ENCODE data around the gene OPRM1. TPM values are rescaled to one million over a fixed set of nuclear protein-coding genes. Genes with fewer than 3 reads are reported as not detected.
"Not testable (repeated sequence)": the region's sequence is repeated elsewhere in the genome, so short reads cannot be mapped to it uniquely, and the experiment has no call there.

The OPRM1 gene
- total and polyA plus RNA-seq, 4 experiments from 2014 or later = not detected

DNA sequence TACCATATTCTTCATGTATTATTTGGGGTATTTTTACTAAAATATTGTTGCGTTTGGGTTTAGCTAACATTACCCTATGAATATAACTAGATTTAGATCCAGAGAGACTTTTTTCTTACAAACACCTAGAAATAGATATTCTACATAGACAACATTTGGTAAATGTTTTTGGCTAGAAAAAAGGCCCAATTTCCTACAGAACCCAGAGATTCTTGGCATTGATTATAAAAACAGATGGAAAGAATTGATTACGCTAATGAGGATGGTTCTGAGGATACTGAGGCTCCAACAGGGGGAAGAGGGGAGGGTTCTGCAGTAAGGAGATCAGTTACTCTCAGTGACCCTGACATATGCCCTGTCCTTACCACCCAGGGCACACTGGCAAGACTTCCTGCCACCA lies 194.3 kb downstream of the OPRM1 start:
- no peaks in the 10 kb centered on the region for H3K36me3 ChIP-seq (ENCODE audit: insufficient read depth, low read length)
- intact Hi-C loops (cut with micrococcal nuclease) = loop anchor here (2.0 to 5.0 kb wide), 2 partner anchors 15 to 34 kb away; no protein-coding TSS in a partner anchor
- Mint-ChIP-seq H3K36me3 (peaks cover 11 to 36% of the 10 kb centered on the region in 2 donors), H3K4me1 (peaks cover 63 to 84% (median 72%) of the 10 kb centered on the region in 4 donors), H3K27me3 (no peaks in the 10 kb centered on the region), H3K4me3 (peak overlapping the region in 7 of 8 donors; percentile 1 to 69 (median 40)), H3K9me3 (no peaks in the 10 kb centered on the region), H3K27ac (peak overlapping the region; percentile 52 to 93 (median 86))
- CTCF ChIA-PET (ENCODE audit: partially characterized antibody) = interaction anchor here (0.9 to 6.0 kb wide), 6 partner anchors 10 to 79 kb away, joined by 3 to 40 read pairs (median 10); no protein-coding TSS in a partner anchor
- DNase-seq = no peak
- peaks cover 81% of the 10 kb centered on the region for H3K4me1 ChIP-seq (ENCODE audit: insufficient read depth, low read length)
- H3K9me3 ChIP-seq (ENCODE audit: control insufficient read depth in 1 of 2, low read length in 2 of 2) = no peaks in the 10 kb centered on the region
- H3K27me3 ChIP-seq (ENCODE audit: insufficient read depth, low read length) = no peaks in the 10 kb centered on the region
- POLR2A ChIA-PET (ENCODE audit: partially characterized antibody) = interaction anchor here (1.2 to 4.0 kb wide), 5 partner anchors 10 to 70 kb away, joined by 3 to 93 read pairs (median 5); no protein-coding TSS in a partner anchor
- H3K4me3 ChIP-seq (ENCODE audit: low read length in 2 of 2) = no peak overlapping the region
- H3K27ac ChIP-seq (ENCODE audit: low read depth, low read length) = peak overlapping the region; percentile 18

DNA sequence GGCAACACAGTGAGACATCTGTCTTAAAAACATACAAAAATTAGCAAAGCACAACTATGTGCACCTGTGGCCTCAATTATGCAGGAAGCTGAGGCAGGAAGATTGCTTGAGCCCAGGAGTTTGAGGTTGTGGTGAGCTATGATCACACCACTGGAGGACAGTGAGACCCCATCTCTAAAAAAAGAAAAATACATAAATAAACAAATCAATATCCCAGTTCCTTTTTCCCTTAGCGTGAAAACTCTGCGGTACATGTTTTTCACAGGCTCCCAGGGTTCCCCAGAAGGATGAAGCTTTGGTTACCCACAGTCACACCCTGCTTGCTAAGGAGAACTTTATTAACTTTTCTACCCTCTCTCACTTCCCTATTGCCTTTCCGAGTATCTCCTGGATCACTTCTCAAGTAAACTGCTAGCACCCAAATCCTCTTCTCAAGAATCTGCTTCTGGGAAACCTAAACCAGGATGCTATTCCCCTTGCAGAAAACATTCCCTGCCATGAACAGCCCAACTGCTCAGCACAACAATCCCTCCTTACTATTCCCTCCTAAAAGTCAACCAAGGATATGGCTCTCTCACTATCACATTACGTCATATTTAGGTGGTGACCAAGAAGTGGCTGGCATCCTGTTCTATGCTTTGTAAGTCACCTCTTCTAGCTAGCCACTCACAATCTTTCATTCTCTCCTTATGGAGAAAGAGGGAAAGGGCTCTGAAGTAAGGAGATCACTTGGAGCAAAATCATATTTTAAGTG lies 195.2 kb downstream of the OPRM1 start:
- no peaks in the 10 kb centered on the region for H3K9me3 Mint-ChIP-seq
- peaks cover 11 to 38% of the 10 kb centered on the region in 2 donors for H3K36me3 Mint-ChIP-seq
- Histone ChIP-seq H3K4me1 (ENCODE audit: insufficient read depth, low read length) (peaks cover 79% of the 10 kb centered on the region), H3K9me3 (ENCODE audit: control insufficient read depth in 1 of 2, low read length in 2 of 2) (no peaks in the 10 kb centered on the region), H3K36me3 (ENCODE audit: insufficient read depth, low read length) (no peaks in the 10 kb centered on the region), H3K27me3 (ENCODE audit: insufficient read depth, low read length) (no peaks in the 10 kb centered on the region), H3K27ac (ENCODE audit: low read depth, low read length) (peak overlapping the region; percentile 18), H3K4me3 (ENCODE audit: low read length in 2 of 2) (no peak overlapping the region)
- POLR2A ChIA-PET (ENCODE audit: partially characterized antibody) = interaction anchor here (1.2 to 4.0 kb wide), 6 partner anchors 11 to 70 kb away, joined by 3 to 93 read pairs (median 4); no protein-coding TSS in a partner anchor
- H3K27ac Mint-ChIP-seq = peak overlapping the region; percentile 52 to 93 (median 86)
- H3K4me1 Mint-ChIP-seq = peaks cover 63 to 81% (median 71%) of the 10 kb centered on the region in 4 donors
- no peaks in the 10 kb centered on the region for H3K27me3 Mint-ChIP-seq
- CTCF ChIA-PET (ENCODE audit: partially characterized antibody) = interaction anchor here (0.9 to 6.0 kb wide), 6 partner anchors 9 to 79 kb away, joined by 3 to 40 read pairs (median 10); no protein-coding TSS in a partner anchor
- no peak for DNase-seq
- peak overlapping the region in 6 of 8 donors; percentile 37 to 81 (median 62) for H3K4me3 Mint-ChIP-seq
- intact Hi-C loops (cut with micrococcal nuclease) = loop anchor here (5.0 kb wide), 1 partner anchor 33 kb away; no protein-coding TSS in a partner anchor

DNA sequence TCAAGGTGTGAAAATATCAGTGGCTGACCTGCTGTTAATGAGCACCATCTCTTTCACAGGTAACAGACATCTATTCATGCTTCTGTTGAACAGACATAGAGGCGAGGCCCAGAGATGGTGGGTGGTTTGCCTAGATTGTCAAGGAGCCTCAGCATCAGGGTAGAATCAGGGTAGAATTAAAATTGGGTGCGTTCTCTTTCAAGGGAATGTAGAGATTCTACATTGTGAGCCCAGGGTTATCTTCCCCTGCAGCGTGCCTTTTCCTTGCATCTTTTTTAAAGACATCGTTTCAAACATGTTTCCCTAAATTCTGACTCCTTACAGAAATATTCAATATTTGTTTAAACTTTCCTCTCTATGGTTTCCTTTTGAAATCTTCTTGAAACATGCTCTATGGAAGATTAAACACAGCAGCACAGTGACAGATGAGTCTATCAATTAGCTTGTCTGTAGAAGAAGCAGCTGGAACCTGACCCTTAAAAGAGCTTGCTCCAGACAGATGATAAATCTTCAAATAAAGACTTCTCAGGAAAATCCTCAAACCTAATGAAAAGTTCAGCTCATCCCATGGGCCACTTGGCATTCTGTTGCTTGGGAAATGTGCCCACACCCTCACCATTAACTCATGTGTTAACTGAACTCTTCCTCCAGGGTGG lies 197.7 kb downstream of the OPRM1 start:
- intact Hi-C loops (cut with micrococcal nuclease) = no loop called here
- H3K27ac ChIP-seq (ENCODE audit: low read depth, low read length) = no peak overlapping the region
- peak overlapping the region in 5 of 7 donors; percentile 4 to 79 (median 14) for H3K27ac Mint-ChIP-seq

DNA sequence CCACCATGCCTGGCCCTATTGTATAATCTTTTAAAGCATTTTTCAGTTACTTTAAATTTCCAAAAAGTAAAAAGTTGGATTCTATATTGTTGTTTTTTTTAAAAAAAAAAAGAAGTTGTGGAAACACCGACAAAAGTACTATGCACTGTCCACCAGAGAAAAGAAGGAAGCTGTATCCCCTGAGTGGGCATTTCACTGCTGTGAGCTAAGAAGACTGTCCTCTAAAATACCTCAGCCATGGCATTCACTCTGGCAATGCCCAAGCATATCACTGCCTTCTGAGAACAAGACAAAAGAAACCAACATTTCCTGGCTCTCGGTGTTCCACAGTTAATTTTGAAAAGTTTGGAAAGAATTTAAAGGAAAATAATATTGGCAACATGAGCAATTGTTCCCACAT lies 199.8 kb downstream of the OPRM1 start:
- no peak for DNase-seq
- no peaks in the 10 kb centered on the region for H3K27me3 Mint-ChIP-seq
- peaks cover 60 to 86% (median 75%) of the 10 kb centered on the region in 4 donors for H3K4me1 Mint-ChIP-seq
- peak overlapping the region in 5 of 7 donors; percentile 25 to 87 (median 64) for H3K27ac Mint-ChIP-seq
- H3K36me3 Mint-ChIP-seq = peaks cover 35 to 61% of the 10 kb centered on the region in 2 donors
- ChIA-PET POLR2A (ENCODE audit: partially characterized antibody) (interaction anchor here (1.0 to 1.3 kb wide), 3 partner anchors 8 to 82 kb away, joined by 3 to 5 read pairs (median 5); no protein-coding TSS in a partner anchor), CTCF (ENCODE audit: partially characterized antibody) (interaction anchor here (3.1 kb wide), 1 partner anchor 38 kb away, joined by 17 read pairs; no protein-coding TSS in a partner anchor)
- no peaks in the 10 kb centered on the region for H3K9me3 ChIP-seq (ENCODE audit: control insufficient read depth in 1 of 2, low read length in 2 of 2)
- no peaks in the 10 kb centered on the region for H3K9me3 Mint-ChIP-seq
- peak overlapping the region; percentile 5 to 79 (median 68) for H3K4me3 Mint-ChIP-seq
- no peaks in the 10 kb centered on the region for H3K36me3 ChIP-seq (ENCODE audit: insufficient read depth, low read length)
- intact Hi-C loops (cut with micrococcal nuclease) = loop anchor here (1.0 kb wide), 1 partner anchor 8 kb away; no protein-coding TSS in a partner anchor
- H3K4me3 ChIP-seq (ENCODE audit: low read length in 2 of 2) = no peak overlapping the region
- H3K27ac ChIP-seq (ENCODE audit: low read depth, low read length) = no peak overlapping the region
- peaks cover 85% of the 10 kb centered on the region for H3K4me1 ChIP-seq (ENCODE audit: insufficient read depth, low read length)
- H3K27me3 ChIP-seq (ENCODE audit: insufficient read depth, low read length) = no peaks in the 10 kb centered on the region

More for the DNA sequence above, 197.7 kb downstream of the OPRM1 start:
- H3K4me3 ChIP-seq (ENCODE audit: low read length in 2 of 2) = no peak overlapping the region
- Mint-ChIP-seq H3K4me1 (peaks cover 57 to 84% (median 71%) of the 10 kb centered on the region in 4 donors), H3K27me3 (no peaks in the 10 kb centered on the region), H3K36me3 (peaks cover 21 to 52% of the 10 kb centered on the region in 2 donors), H3K9me3 (no peaks in the 10 kb centered on the region), H3K4me3 (no peak overlapping the region)
- no peaks in the 10 kb centered on the region for H3K9me3 ChIP-seq (ENCODE audit: control insufficient read depth in 1 of 2, low read length in 2 of 2)
- DNase-seq = no peak
- H3K27me3 ChIP-seq (ENCODE audit: insufficient read depth, low read length) = no peaks in the 10 kb centered on the region
- H3K4me1 ChIP-seq (ENCODE audit: insufficient read depth, low read length) = peaks cover 85% of the 10 kb centered on the region
- ChIA-PET POLR2A (ENCODE audit: partially characterized antibody) (interaction anchor here (1.0 to 1.5 kb wide), 2 partner anchors 10 to 14 kb away, joined by 3 to 7 read pairs; no protein-coding TSS in a partner anchor), CTCF (ENCODE audit: partially characterized antibody) (interaction anchor here (1.1 to 3.1 kb wide), 4 partner anchors 10 to 40 kb away, joined by 3 to 17 read pairs (median 8); no protein-coding TSS in a partner anchor)
- H3K36me3 ChIP-seq (ENCODE audit: insufficient read depth, low read length) = no peaks in the 10 kb centered on the region

DNA sequence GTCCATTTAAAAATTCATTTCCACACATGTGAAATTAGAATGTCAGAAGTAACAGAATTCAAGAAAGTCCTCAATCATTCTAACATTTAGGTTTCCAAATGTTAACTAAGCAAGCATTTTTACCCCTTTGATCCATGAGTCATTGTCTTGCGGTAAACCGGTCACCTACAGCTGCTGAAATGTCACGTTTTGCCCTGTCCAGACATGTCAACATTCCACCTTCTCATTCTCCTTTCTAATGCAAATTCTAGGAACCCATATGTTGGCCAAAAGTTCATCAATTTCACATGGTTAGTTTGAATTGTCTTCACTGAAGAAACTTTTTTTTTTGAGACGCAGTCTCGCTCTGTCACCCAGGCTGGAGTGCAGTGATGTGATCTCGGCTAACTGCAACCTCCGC lies 200.4 kb downstream of the OPRM1 start:
- DNase-seq = peak in 1 of 5 donors; percentile 61
- peaks cover 39 to 64% of the 10 kb centered on the region in 2 donors for H3K36me3 Mint-ChIP-seq
- H3K27me3 ChIP-seq (ENCODE audit: insufficient read depth, low read length) = no peaks in the 10 kb centered on the region

DNA sequence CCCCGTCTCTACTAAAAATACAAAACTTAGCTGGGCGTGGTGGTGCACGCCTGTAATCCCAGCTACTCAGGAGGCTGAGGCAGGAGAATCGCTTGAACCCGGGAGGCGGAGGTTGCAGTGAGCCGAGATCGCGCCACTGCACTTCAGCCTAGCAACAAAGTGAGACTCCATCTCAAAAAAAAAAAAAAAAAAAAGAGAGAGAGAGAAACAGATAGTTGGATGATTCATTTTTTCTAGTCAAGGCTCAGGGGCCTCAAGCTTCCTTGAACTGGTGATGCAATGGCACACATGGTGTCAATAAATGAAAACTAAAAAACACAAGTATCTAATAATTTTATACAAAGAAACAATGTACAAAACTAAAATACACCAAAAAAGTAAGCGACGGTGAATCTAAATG lies 202.0 kb downstream of the OPRM1 start:
- peak overlapping the region in 4 of 7 donors; percentile 25 to 87 (median 84) for H3K27ac Mint-ChIP-seq
- ChIA-PET CTCF (ENCODE audit: partially characterized antibody) (interaction anchor here (1.1 to 10.6 kb wide), 5 partner anchors 8 to 34 kb away, joined by 3 to 113 read pairs (median 4); no protein-coding TSS in a partner anchor), POLR2A (ENCODE audit: partially characterized antibody) (interaction anchor here (1.2 to 8.9 kb wide), 4 partner anchors 8 to 83 kb away, joined by 3 to 93 read pairs (median 8); no protein-coding TSS in a partner anchor)
- not testable (repeated sequence) for DNase-seq; H3K27me3 ChIP-seq (ENCODE audit: insufficient read depth, low read length); H3K36me3 ChIP-seq (ENCODE audit: insufficient read depth, low read length); H3K9me3 Mint-ChIP-seq; H3K27ac ChIP-seq (ENCODE audit: low read depth, low read length); H3K27me3 Mint-ChIP-seq; H3K4me3 ChIP-seq (ENCODE audit: low read length in 2 of 2); H3K9me3 ChIP-seq (ENCODE audit: control insufficient read depth in 1 of 2, low read length in 2 of 2)
- H3K36me3 Mint-ChIP-seq = peaks cover 44 to 70% of the 10 kb centered on the region in 2 donors
- intact Hi-C loops (cut with micrococcal nuclease) = loop anchor here (10.0 kb wide), 3 partner anchors 494 to 1236 kb away; partner anchors contain the start of genes MTRF1L, SCAF8 and TFB1M
- peaks cover 82% of the 10 kb centered on the region for H3K4me1 ChIP-seq (ENCODE audit: insufficient read depth, low read length)
- peaks cover 57 to 86% (median 72%) of the 10 kb centered on the region in 4 donors for H3K4me1 Mint-ChIP-seq
- peak overlapping the region; percentile 22 to 89 (median 62) for H3K4me3 Mint-ChIP-seq

More for the DNA sequence above, 200.4 kb downstream of the OPRM1 start:
- Histone ChIP-seq H3K36me3 (ENCODE audit: insufficient read depth, low read length) (no peaks in the 10 kb centered on the region), H3K4me1 (ENCODE audit: insufficient read depth, low read length) (peaks cover 85% of the 10 kb centered on the region), H3K9me3 (ENCODE audit: control insufficient read depth in 1 of 2, low read length in 2 of 2) (no peaks in the 10 kb centered on the region), H3K4me3 (ENCODE audit: low read length in 2 of 2) (no peak overlapping the region), H3K27ac (ENCODE audit: low read depth, low read length) (no peak overlapping the region)
- Mint-ChIP-seq H3K4me1 (peaks cover 57 to 86% (median 75%) of the 10 kb centered on the region in 4 donors), H3K27me3 (no peaks in the 10 kb centered on the region), H3K27ac (peak overlapping the region; percentile 17 to 87 (median 66)), H3K9me3 (no peaks in the 10 kb centered on the region), H3K4me3 (peak overlapping the region; percentile 26 to 79 (median 68))
- ChIA-PET CTCF (ENCODE audit: partially characterized antibody) (interaction anchor here (3.1 kb wide), 1 partner anchor 38 kb away, joined by 17 read pairs; no protein-coding TSS in a partner anchor), POLR2A (ENCODE audit: partially characterized antibody) (interaction anchor here (1.2 to 1.3 kb wide), 2 partner anchors 8 to 10 kb away, joined by 5 read pairs; no protein-coding TSS in a partner anchor)
- intact Hi-C loops (cut with micrococcal nuclease) = loop anchor here (1.0 kb wide), 1 partner anchor 8 kb away; no protein-coding TSS in a partner anchor

Data from CD4-positive, alpha-beta memory T cell (primary cell).